SK-N-MC (cell line): ENCODE data around the gene LRRC4B.

ENCODE experiments used
- DNase-seq: peaks from one replicate; pipeline ENCODE4 v3.0.0-alpha.2; 2011; ENCODE audit warnings: low read depth, low spot score
- H3K27ac ChIP-seq: fragments of 200-600 bp; sonication (generic); 2 replicates; pipeline ENCODE4 v1.5.1; 2016; ENCODE audit warnings: mixed run types
- H3K36me3 ChIP-seq: fragments of 200-600 bp; sonication (generic); 2 replicates; pipeline ENCODE4 v1.6.1; 2017; ENCODE audit warnings: antibody characterized with exemption, low read length, mixed read lengths; ENCODE audit not compliant: insufficient read depth
- H3K4me3 ChIP-seq: fragments of 200-600 bp; sonication (generic); 2 replicates; pipeline ENCODE4 v1.5.1; 2016
- H3K9ac ChIP-seq: fragments of 200-600 bp; sonication (generic); 2 replicates; pipeline ENCODE4 v1.8.0; 2017; ENCODE audit warnings: mixed run types, mixed read lengths; ENCODE audit not compliant: insufficient read length
- H3K9me3 ChIP-seq: fragments of 200-600 bp; sonication (generic); 2 replicates; pipeline ENCODE4 v1.6.1; 2017; ENCODE audit warnings: low read depth, mild to moderate bottlenecking, antibody characterized with exemption, low read length, moderate library complexity, mixed read lengths
- EZH2 ChIP-seq: fragments of 200-600 bp; sonication (generic); IDR thresholded peaks from one replicate; pipeline ENCODE4 v1.6.1; 2017; ENCODE audit warnings: antibody characterized with exemption
- FOXP2 ChIP-seq: optimal IDR thresholded peaks from 2 replicates; pipeline ENCODE3; 2011; ENCODE audit warnings: mild to moderate bottlenecking, moderate library complexity; ENCODE audit not compliant: insufficient read depth; ENCODE audit errors: extremely low read length, control extremely low read depth
- POLR2AphosphoS5 ChIP-seq: IDR thresholded peaks from 2 replicates; pipeline ENCODE4 v1.6.1; 2012; ENCODE audit warnings: mild to moderate bottlenecking, low read depth, low read length, borderline replicate concordance

LRRC4B gene

DNA sequence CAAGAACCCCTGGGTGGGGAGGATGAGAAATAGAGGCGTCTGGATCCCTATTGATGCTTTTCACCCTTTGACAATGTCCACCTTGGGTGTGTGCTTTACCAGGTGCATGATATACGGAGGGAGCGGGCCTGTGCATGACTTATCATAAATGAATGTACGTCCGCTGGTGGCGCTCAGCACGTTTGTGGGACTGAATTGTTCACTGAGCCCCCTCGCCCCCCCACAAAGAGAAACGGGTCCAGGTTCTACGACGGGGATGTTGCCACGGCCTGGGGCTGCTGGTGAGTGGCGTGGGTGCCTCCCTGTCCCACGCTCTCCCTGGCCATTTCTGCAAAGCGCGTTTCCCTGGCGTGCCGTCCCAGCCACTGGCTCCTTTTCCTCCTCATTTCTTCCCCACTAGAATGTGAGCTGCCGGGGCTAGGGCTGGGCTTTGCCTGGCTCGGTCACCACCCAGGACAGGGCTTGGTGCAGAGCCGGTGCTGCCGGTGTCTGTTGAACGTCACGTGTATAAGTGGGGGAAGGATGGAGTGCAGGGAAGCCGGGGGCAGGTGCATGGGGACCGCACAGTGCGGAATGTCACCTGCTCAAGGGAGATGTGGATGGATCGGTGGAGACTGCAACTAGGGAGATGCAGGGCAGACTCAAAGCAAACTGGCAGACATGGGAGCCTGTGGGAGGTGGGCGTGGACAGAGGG, 21.6 kb downstream of the LRRC4B start:
- TF ChIP-seq EZH2, result no peak
- TF ChIP-seq POLR2AphosphoS5, result no peak
- no peak for TF ChIP-seq FOXP2
- Histone ChIP-seq H3K9me3 (no peaks in the 10 kb centered on the region), H3K4me3 (no peak overlapping the region), H3K36me3 (peaks cover 6% of the 10 kb centered on the region; the same call in 1 of the 2 replicates), H3K9ac (no peak overlapping the region), H3K27ac (no peak overlapping the region)
- DNase-seq, result no peak

DNA sequence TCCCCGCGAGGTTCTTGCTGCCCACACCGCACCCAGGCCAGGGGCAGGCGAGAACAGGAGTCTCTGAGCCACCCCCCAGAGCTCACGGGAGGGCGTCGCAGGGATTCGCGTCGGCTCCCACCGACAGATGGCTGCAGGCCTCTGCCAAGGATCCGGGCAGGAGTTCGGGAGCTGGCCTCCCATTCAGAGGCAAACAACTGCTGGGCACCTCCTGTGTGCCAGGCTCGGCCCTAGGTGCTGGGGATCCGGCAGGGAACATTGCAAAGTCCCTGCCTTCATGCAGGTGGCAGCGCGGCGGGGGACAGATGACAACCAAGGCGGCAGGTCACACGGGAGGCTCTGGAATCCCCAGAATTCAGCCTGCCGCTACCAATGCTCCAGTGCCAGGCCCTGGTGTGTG, 25.3 kb downstream of the LRRC4B start:
- Histone ChIP-seq H3K27ac (no peak overlapping the region), H3K9ac (no peak overlapping the region), H3K9me3 (no peaks in the 10 kb centered on the region), H3K36me3 (peaks cover 6% of the 10 kb centered on the region; the same call in 1 of the 2 replicates), H3K4me3 (no peak overlapping the region)
- no peak for TF ChIP-seq EZH2
- TF ChIP-seq FOXP2, result no peak
- TF ChIP-seq POLR2AphosphoS5, result no peak
- DNase-seq, result no peak

DNA sequence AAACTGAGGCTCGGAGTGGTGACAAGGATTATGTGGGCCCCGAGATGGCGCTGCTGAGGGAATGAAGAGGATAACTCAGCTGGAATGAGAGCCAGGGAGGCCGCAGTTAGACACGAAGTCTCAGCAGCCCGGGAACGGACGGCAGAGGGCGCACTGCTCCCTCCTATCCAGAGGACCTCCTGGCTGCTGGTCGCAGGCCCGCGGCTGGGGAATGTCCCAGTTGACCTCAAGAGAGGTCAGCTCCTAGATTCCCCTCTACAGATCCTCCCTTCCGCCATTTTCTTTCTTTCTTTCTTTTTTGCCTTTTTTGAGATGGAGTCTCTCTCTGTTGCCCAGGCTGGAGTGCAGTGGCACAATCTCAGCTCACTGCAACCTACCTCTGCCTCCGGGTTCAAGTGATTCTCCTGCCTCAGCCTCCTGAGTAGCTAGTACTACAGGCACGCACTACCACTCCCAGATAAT, 30.4 kb downstream of the LRRC4B start:
- Histone ChIP-seq H3K9me3 (no peaks in the 10 kb centered on the region), H3K9ac (no peak overlapping the region), H3K36me3 (peaks cover 17% of the 10 kb centered on the region; the same call in 1 of the 2 replicates), H3K4me3 (no peak overlapping the region), H3K27ac (no peak overlapping the region)
- no peak for DNase-seq
- TF ChIP-seq EZH2 (no peak), FOXP2 (no peak), POLR2AphosphoS5 (no peak)

DNA sequence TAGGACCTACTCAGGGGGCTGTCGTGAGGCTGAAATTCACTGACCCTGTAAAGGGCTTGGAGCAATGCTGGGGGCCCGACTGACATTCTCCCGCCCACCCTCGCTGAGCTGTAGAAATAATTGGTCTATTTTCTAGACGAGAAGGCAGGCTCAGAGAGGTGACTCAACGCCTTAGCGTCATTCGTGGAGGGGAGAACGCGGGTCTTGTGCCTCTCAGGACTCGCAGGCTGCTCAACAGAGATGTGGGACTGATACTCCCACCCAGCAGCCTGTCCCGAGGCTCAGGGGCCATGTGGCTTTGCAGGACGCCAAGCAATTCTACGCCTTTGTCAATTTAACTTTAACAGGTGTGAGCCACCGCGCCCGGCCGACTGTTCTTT, 30.9 kb downstream of the LRRC4B start:
- TF ChIP-seq POLR2AphosphoS5 (no peak), EZH2 (no peak), FOXP2 (no peak)
- DNase-seq, result no peak
- Histone ChIP-seq H3K4me3 (no peak overlapping the region), H3K36me3 (peaks cover 21% of the 10 kb centered on the region; the same call in 1 of the 2 replicates), H3K9me3 (no peaks in the 10 kb centered on the region), H3K9ac (no peak overlapping the region), H3K27ac (no peak overlapping the region)

DNA sequence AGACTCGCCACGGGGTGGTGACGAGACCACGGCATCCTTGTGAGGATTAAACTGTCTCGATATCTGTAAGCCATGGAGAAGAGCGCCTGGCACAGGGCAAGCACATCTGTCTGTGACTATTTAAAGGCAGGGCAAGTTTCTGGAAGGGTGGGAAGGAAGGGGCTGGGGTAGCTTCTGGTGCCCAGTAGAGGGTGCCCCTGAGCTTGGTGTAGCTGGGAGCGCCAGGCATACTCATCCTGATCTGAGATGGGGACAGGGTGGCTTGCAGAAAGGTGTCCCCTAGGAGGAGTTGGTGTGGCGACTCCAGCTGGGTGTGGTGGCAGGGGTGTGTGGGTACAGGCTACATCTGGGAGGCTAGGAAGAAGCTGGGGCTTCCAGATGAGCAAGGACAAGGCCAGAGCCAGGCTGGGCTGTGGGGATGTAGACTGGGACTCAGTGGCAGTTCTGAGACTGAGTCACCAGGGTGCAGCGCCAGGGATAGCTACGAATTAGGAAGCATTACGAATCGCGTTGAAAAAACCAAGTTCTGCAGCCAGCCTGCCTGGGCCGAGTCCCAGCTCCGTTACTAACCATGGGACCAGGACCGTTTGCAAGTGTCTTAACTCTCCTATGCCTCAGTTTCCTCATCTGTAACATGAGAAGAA, 31.5 kb downstream of the LRRC4B start:
- no peak for DNase-seq
- H3K9ac ChIP-seq, result no peak overlapping the region
- H3K36me3 ChIP-seq, result peaks cover 21% of the 10 kb centered on the region; the same call in 1 of the 2 replicates
- no peak overlapping the region for H3K27ac ChIP-seq
- H3K4me3 ChIP-seq, result no peak overlapping the region
- H3K9me3 ChIP-seq, result no peaks in the 10 kb centered on the region
- no peak for TF ChIP-seq FOXP2
- TF ChIP-seq POLR2AphosphoS5, result no peak

DNA sequence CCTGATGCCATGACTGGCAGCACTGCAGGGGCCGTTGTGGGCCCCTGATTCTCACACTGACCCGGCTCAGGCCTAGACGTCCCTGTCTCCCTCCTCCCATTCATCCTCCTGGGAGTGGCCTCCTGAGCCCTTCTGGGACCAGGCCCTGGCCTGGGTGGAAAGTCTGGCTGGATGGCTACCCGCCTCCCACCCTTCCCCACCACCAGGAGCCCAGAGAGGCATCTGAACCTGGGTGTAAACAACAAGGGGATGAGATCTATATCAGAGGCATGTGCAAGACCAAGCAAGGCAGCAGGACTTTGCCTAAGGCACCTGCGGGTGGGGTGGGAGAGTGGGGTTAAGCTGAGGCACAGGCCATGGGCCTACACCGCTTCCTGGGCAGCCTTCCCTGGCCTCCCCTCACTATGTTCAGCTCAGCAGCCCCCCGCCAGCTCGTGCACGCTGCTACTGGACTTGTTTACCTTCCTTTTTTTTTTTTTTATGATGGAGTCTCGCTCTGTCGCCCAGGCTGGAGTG, 32.5 kb downstream of the LRRC4B start:
- H3K4me3 ChIP-seq, result no peak overlapping the region
- H3K9me3 ChIP-seq, result no peaks in the 10 kb centered on the region
- DNase-seq, result no peak
- H3K9ac ChIP-seq, result no peak overlapping the region
- TF ChIP-seq FOXP2 (no peak), EZH2 (no peak)
- H3K36me3 ChIP-seq, result peaks cover 21% of the 10 kb centered on the region; the same call in 1 of the 2 replicates
- no peak overlapping the region for H3K27ac ChIP-seq

DNA sequence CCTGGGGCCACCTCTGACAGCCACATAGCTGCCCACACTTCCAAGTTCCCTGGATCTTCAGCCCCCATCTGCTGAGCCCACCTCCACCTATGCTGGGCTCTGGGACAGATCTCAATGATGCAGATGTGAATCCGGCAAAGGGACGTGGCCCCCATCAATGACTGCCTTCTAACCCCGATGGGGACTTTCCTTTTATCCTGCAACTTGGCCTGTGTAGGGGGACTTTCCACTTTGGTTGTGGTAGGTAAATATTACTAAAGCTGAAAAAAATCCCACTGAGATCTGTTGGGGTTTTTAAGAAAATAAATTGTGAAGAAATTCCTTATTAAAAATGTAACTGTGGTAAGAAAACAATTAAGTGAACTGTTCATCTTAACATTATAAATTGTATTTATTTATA, 33.8 kb downstream of the LRRC4B start:
- no peak overlapping the region for H3K9ac ChIP-seq
- no peak for DNase-seq
- TF ChIP-seq EZH2, result no peak
- peaks cover 21% of the 10 kb centered on the region; the same call in 1 of the 2 replicates for H3K36me3 ChIP-seq
- H3K4me3 ChIP-seq, result no peak overlapping the region
- no peak overlapping the region for H3K27ac ChIP-seq
- H3K9me3 ChIP-seq, result no peaks in the 10 kb centered on the region

DNA sequence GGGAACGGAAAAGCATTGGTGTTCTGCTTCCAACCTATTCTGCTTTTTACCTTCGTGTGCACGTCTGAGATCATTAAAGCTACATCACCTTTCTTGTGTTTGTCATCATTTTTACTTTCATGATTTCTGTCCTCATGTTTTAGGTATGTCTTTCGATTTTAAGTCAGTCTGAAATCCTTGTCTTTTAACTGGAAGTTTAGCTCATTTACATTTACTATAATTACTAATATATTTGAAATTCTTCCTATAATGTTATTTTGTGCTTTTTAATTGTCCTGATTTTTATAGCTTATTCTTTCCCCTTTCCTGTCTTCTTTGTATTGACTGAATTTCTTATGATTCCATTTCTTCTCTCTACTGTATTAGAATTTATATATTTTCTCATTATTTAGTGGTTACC, 35.3 kb downstream of the LRRC4B start:
- H3K9ac ChIP-seq, result no peak overlapping the region
- TF ChIP-seq FOXP2 (no peak), POLR2AphosphoS5 (no peak), EZH2 (no peak)
- DNase-seq, result no peak

More for the DNA sequence above, 35.3 kb downstream of the LRRC4B start:
- Histone ChIP-seq H3K36me3 (peaks cover 21% of the 10 kb centered on the region; the same call in 1 of the 2 replicates), H3K4me3 (no peak overlapping the region), H3K27ac (no peak overlapping the region), H3K9me3 (no peaks in the 10 kb centered on the region)
